ENCODE results near the gene HYCC1.
A peak's percentile ranks its signal among the peaks of the same experiment; 100 is the strongest.

The HYCC1 gene

DNA sequence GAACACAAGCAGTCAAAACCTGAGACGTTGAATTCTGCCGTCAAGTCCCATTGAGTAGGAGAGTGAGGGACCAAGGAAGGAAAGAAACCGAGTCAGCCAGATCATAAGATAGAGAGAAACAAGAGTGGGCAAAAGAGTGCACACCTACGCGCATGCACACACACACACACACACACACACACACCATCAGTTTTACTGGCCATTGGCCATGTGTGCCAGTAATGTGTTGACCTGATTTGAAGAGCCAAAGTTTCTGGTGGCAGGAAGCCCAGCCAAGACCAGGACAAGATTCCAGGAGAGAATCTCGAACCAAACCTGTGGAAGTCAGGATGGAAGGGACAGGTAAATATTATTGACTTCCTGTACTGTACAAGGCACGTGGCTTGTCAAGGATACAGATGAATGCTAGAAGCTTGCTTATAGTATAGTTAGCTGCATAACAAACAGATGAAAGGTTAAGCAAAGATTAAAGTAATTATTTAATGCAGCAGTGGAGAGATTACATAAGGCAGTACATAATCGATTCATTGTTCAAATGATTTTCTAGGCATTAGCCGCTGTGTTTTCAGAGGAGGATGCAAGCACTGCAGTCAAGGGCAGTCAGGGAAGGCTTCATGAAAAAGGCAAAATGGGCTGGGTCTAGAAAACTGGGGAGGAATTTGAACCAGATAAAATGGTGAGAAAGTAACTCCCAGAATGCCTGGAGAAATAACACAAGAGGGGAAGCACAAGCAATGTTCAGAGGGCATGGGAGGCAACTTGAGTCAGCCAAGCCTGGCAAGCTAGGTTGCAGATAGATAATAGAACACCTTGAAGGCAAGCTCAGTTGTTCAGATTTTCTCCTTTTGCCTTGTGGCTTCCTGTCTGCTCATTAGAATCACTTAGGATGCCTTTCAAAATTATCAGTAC, 2.7 kb upstream of the HYCC1 start:
- no peak for DNase-seq

DNA sequence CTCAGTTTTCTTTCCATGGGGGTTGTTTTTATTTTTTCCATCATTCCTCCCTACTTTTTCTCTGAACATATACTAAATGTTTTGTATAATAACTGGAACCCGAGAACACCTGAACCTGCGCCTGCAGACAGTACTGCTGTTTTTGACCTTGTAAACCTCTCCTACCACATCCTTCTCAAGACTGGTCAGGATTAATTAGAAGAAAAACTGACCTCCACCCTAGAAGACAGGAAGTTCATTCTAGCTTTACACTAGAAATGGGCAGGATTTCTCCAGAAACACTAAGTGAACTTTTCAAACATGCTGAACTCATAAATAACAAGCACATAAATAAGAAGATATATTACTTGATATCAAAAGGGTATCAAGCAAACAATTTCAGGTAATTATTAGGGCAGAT, 751 bp upstream of the HYCC1 start:
- no peak for DNase-seq

DNA sequence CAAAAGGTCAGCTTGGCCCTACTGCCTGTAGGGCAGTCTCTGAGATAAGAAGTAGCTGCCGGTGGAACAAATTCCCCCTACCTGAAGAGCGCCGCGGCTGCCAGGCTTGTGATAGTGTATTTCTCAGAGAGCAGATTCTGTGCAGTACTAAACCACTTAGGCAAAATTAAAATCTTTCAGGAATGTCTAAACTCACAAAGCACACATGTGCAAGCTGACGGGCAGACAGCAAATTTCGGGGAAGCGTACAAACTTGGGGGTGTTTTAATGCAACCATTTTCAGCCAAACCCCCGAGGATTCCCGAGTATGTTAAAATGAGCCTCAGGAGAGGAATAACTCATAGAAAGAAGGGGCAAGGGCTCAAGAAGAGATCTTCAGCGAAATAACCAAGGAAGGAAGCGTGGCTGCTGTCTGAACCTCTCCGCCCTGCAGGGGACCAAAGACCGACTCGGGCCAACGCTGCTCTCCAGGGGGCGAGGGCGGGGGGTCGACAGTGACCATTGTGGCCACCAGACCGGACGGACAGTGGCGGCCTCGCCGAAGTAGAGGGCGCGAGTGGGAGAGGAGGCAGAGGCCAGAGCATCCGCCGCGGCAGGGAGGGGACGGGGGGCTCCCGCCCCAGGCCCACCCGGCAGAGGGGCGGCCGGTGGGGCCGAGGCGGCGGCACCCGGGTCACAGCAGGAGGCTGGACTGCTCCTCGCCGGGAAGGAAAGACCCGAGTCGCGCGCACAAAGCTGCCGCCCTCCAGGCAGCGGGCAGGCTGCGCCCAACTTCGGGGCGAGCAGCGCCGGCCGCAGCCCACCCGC, 819 bp downstream of the HYCC1 start:
- no peak for DNase-seq

DNA sequence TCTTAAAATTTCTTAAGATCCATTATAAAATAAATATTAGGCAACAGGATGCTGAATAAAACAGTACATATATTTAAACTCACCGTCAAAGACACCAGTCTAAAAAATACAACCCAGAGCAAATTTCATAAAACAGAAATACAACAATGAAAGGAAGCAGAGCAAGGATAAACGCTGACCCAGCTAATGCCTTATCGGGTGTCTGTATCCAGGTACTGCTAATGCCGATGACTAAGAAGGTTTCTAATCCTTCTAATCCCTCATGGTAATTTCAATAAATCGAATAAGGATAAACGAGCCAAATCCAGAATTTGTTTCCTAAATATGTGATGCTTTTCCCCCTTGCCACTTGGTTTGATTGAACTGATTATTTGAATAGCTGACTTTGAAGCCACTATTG, 1.7 kb downstream of the HYCC1 start:
- DNase-seq, result no peak

DNA sequence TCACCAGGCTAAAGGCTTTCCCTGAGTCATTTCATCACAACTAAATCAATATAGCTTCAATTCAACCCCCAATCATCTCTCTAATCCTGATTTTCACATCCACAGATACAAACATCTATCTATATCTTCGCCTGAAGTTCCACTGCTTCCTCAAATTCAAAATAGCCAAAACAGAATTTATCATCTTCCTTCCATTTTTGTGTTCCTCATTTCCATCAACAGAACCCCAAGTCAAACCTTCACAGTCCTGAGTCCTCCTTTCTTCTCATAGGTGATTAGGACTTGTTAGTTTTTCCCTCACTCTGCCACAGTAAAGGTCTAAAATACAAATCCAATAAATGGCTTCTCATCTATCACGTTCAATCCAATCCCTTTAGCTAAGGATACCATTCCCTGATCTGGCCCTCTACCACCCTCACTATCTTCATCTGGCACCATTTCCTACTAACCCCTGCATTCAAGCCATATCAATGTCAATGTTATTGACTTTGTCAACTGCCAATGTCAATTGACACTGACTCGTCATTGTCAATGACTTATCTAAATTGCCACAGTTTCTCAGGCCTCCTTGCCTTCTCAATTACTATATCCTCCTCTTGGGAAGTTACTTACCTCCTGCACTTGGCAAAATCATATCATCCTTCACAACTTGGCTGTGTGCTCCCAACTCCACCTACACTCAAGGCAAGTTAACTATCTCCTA, 2.6 kb downstream of the HYCC1 start:
- DNase-seq, result no peak

DNA sequence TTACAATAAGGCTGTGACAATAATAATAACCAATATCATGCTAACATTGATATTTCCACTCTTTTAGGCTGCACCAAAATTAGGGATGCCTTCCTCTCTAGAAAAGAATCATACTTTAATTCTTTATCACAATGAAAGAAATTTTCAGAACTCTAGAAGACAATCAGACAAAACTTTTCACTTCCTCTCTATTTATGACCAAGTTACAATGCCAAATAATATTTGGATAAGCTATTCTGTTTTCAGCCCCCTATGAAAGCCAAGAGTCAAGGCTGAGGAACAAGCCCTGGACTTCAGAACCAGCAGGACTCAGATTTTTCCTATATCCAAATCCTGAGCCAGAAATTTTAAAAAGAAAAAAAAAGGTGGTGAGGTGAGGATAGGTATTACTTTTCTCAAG, 4.6 kb downstream of the HYCC1 start:
- DNase-seq, result no peak

DNA sequence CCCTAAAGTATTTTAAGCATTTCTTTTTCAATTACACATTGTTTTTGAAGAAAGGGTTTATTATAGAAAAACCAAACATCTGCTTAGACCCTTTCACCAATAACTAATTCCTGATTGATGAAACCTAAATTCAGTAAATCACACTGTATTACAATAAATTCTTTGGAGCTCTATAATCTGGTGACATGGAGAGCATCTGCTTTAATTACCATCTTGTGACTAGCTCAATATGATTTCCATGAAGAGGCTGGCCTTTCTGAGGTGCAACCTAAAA, 9.7 kb downstream of the HYCC1 start:
- no peak for DNase-seq

DNA sequence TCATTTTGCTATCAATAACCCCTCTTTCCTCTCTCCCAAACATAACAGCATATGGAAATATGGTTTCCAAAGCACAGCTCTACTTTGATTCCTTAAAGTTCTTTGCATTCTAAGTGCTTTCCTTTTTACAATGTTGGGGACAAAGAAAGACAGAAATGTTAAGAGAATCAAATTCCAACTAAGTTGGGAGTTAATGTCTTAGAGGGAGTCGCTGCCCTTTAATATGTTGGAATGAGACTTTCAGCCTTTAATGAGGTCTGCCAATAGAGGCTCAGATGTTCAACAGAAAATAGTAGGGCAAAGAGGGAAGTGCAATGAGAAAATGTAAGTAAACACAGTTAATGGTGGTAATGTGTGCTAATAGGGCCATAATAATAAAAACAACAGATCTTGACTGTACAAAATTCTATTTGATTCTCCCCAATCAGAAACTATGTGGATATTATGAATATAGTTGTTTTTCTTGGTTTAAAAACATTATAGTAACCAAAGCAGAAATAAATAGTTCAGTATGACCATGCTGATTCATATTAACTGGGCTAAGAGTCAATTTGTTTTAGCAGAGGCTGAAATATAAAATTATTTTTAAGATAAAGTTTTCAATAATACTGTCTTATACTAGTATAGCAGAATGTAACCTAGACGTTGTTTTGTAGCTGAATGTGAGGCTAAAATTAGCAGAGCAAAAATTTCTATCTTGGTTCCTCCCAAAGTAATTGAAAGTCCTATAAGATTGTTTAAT, 10.3 kb downstream of the HYCC1 start:
- DNase-seq, result no peak

DNA sequence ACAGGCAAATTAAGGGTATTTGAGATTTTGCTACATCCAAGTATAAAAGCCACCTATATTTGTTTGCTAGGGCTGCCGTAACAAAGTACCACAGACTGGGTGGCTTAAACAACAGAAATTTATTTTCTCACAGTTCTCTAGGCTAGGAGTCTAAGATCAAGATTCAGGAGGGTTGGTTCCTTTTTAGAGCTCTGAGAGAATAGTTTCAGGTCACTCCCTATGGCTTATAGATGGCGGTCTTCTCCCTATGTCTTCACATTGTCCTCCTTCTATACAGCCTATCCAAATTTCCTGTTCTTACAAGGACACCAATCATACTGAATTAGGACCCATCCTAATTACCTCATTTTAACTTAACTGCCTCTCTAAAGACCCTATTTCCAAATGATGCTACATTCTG, 11.2 kb downstream of the HYCC1 start:
- no peak for DNase-seq

DNA sequence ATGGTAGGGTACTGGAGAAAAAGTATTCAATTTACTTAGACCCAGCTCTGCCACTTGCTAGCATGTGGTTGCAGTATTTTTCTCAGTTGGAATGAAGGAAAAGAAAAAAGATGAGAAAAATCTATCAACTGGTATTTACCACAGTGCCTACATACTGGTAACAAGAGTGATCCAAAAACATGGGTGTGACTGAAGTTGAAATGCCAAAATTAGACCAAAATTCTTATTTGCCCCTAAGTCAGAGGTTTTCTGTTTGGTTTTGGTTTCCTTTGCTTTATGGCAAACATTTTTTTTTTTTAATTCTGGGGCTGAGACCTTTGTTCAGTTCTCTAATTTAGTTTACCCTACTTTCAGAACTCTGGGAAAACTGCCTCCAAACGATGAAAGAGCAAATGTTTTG, 12.3 kb downstream of the HYCC1 start:
- DNase-seq, result peak; percentile 61

DNA sequence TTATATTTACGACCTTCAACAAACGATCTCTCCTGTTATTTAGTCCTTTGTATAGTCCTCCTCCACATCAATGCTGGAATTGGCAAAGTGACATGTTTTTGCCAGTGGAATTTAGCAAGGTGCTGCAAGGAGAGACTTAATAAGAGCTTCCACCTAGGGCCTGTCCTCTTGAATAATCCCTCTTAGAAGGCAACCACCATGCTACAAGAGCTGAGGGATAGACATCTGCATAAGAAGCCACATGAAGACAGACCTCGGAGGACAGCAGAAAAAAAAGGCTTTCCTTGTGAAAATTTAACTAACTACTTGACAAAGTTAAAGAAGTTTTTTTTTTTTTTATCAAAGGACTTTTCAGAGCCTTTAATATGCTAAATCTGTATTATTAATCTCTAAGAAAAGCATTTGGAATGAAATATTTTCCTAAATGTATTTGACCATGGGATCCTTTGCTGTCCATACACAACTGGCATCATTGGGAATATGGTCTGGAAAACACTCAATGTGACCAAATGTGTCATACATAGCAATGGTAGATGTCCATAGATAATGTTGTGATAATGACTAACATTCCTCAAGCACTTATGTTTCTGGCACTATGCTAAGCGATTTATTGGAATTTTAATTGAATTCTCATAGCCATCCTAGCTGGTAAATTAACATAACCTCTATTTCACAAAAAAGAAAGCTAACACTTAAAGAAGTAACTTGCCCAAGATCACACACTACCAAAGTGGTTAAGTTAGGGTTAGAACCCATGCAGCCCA, 13.2 kb downstream of the HYCC1 start:
- DNase-seq, result no peak

DNA sequence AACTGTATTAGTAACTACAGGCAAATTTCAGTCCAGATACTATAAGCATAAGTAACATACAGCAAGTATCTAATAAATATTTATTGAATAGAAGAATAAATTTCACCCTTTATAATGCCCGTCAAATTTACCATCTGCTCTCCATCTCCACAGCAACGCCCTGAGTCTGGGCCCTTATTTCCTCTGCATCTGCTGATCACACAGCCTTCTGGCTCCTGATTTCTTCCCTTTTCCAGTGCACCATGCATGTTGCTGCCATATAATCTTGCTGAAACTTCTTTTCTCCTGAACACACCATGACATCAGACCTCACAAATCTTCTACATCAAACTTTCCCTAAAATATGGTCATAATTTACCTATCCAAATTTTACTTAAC, 15.4 kb downstream of the HYCC1 start:
- DNase-seq, result no peak

DNA sequence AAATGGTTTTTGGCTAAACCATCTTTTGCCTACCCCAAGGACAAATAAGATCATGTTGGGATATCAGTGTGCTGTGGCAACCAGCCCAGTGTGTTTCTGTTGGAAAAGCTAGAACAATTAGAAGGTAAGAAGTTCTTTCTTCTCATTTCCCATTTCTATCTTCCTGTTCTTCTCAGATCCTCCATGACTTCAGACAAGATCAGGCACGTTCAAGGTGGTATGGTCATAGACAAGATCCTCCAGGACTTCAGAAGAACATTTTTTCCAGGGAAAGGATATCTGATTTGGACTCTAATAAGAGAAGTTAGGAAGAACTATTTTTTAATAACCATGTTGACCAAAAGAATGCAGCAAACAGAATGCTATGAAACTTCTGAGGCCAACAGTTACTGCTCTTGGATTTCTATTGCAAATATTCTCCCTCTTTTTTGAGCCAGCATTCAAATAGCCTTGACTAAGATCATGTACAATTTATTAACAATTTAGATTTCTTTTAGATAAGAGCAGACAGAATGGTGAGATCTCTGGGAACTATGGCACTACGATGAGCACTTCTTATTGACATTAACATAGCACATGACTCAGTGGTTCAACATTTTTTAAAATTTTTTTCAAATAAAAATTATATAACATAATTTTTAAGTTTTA, 15.9 kb downstream of the HYCC1 start:
- no peak for DNase-seq

DNA sequence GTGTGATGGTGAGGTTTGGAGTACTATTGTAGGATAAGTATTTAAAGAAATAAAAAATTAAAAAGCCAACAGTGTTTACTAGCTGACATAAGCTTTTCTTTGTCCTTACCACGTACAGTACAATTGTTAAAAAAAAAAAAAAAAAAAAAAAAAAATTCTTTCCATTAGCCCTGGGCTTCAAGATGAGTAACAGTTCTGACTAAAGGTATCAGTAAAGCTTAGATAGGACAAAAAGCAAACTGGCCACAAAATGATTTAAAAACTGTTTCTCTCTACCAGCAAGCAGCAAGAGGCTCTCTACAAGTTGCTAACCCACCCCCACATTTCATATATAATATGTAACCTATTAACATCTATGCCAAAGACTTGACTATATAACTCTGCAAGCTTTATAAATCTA, 17.5 kb downstream of the HYCC1 start:
- DNase-seq, result no peak

DNA sequence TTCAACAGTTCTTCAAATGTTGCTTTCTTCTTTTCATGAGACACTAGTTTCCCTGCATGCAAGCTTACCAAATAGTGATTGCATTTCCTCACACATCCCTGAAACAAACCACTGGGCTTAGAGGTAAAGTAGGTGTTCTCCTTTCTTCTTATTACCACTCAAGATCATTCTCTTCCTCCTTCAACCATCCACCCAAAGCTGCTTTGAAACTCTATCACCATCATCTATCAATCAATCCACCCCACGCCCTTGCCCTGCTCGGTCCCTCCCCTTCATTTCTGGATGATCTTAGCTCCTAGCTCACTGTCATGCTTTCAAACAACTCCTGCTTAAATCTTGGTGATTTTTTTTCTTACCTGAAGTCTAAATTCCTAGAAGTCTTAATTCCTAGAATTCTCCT, 18.9 kb downstream of the HYCC1 start:
- no peak for DNase-seq

DNA sequence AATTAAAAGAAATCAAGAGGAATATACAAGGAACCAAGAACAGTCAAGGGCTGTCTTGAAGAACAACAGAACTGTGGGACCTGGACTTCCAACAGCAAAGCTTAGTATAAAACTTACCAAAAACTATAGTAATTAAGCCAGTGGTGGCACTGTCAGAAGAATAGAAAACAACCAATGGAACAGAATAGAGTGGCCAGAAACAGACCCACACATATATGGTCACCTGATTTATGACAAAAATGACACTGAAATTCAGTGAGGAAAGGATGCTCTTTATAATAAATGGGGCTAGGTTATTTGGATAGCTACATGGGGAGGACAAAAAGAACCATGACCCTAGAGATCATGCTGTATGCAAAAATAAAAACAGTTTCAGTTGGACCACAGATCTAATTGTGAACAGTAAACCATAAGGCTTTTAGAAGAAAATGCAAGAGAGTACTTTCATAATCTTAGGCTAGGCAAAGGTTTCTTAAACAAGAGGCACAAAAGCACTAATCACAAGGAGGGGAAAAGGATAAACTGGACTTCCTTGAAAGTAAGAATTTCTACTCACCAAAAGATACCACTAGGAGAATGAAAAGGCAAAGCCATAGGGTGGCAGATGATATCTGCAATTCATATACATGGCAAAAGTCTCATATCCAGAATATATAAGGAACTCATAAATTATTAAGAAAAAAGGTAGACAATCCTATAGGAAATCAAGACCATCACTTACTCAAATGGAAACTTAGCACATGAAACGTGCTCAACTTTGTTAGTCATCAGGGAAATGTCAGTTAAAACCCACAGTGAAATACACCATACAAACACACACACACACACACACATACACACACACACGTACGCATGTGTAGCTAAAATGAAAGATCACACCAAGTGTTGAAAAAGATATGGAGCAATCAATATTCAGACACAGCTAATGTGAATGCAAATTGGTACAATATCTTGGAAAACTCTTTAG, 20.8 kb downstream of the HYCC1 start:
- peak; percentile 81 for DNase-seq

DNA sequence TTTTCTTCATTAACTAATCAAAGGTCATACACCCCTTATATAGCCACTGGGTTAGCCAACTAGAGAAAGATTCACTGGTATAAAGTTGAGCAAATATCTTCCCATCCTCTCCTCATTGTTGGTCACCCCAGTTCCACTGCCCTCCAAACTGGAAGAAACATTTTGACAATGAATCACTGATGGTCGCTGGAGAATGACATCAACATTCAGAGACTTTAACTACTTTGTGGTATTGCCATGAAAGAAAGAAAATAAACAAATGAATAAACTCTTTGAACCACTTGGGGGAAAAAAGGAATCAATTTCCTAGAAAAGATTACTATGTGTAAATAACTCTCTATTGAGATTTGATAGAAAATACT, 23.4 kb downstream of the HYCC1 start:
- peak; percentile 32 for DNase-seq

DNA sequence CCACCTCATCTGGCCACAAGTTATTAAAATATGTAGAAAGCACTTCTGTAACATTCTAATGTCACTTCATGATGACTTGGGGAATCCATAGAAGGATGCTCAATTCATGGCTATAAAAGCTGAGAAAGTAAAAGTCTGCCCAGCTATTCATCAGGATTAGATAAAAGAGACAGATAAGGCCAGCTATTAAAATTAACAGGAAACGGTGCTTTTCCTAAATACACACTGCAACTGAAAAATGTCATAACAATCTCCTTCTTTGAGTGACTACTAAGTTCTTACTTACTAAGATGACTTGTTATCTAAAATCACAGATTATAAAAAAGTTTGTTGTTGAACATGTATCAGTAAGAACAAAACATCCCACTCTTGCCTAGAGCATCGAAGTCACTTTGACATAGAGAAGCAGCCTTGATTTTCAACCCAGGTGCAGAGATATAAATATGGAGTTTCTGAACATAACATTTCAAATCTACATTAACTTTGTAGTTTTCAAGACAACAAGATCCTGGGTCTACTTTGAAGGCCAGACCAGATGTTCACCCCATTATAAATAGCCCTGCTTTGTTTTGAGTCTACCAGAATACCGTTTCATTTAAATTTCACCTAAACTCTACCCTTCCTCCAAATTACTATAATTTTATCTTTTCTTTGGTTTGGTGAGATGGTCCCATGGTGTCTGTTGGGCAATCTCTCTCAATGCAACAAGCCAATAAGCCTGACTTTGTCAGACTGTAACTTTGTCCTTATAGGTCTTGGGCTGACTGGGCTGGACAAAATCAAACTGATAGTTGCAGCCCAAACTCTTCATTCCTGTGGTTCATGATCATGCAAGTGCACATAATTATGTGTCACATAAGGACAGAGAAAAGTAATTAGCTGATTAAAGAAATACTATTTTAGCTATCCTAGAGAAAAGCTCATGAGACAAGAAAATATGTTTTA, 24.0 kb downstream of the HYCC1 start:
- no peak for DNase-seq

DNA sequence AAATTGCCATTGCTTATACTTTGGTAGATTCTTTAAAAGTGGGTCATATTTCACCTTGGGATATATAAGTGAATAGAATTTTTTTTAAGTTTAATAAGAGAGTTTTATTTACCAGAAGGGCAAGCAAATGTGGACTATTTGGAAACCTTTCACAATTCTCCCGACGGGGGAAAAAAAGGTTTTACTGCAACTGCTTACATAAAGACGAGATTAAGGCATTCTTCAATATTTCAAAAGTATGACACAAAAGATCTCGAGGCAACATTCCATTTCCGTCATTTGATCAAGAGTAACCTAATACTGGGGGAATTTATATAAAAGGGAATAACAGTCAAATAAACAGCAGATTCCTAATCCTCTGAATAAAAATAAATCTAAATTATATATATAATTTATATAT, 28.5 kb downstream of the HYCC1 start:
- DNase-seq, result no peak

Measured in activated CD4-positive, alpha-beta T cell treated with anti-CD3 and anti-CD28 coated beads, Interleukin-2, Interleukin-6, amounts not matched to agents 100 ng/mL and 50 ng/mL, durations not matched to agents 16 hours and 8 hours (primary cell).